ENCODE results near the gene CKAP2L. TPM values are rescaled to one million over a fixed set of nuclear protein-coding genes. Genes with fewer than 3 reads are reported as not detected.

Gene CKAP2L
- total RNA-seq, 2 donors from 2014 or later, result 6.4 to 13.5 TPM

DNA sequence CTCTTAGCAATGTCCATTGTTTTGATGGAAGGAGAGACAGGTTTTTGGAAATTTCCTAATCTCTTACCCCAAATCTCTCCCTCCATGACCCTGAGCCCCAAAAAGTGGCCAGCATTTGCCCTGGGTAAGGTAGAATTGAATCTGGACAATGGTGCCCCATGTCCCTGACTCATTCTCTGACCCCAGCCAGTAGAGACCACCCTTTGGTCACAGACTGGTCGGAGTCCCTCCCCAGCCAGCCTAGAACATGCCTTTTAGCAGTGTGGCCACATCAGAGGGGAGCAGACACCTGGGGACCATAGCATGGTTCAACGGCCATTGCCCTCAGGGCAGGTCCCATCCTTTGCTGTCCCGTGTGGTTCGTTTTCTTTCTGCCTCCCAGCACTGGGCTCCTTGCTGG lies 50.1 kb downstream of the CKAP2L start:
- Histone ChIP-seq H3K27me3 (no peaks in the 10 kb centered on the region), H3K4me3 (no peak overlapping the region), H3K36me3 (no peaks in the 10 kb centered on the region), H3K9me3 (no peaks in the 10 kb centered on the region), H3K9ac (ENCODE audit: low read depth in 2 of 2, low read length in 2 of 2) (no peak overlapping the region), H3K4me1 (no peaks in the 10 kb centered on the region), H3K27ac (no peak overlapping the region)
- TF ChIP-seq, protein P1, sequence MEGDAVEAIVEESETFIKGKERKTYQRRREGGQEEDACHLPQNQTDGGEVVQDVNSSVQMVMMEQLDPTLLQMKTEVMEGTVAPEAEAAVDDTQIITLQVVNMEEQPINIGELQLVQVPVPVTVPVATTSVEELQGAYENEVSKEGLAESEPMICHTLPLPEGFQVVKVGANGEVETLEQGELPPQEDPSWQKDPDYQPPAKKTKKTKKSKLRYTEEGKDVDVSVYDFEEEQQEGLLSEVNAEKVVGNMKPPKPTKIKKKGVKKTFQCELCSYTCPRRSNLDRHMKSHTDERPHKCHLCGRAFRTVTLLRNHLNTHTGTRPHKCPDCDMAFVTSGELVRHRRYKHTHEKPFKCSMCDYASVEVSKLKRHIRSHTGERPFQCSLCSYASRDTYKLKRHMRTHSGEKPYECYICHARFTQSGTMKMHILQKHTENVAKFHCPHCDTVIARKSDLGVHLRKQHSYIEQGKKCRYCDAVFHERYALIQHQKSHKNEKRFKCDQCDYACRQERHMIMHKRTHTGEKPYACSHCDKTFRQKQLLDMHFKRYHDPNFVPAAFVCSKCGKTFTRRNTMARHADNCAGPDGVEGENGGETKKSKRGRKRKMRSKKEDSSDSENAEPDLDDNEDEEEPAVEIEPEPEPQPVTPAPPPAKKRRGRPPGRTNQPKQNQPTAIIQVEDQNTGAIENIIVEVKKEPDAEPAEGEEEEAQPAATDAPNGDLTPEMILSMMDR (IDR thresholded peaks at IDR 0.05), result no peak
- intact Hi-C loops (cut with DNase I), result no loop called here
- DNase-seq, result no peak

DNA sequence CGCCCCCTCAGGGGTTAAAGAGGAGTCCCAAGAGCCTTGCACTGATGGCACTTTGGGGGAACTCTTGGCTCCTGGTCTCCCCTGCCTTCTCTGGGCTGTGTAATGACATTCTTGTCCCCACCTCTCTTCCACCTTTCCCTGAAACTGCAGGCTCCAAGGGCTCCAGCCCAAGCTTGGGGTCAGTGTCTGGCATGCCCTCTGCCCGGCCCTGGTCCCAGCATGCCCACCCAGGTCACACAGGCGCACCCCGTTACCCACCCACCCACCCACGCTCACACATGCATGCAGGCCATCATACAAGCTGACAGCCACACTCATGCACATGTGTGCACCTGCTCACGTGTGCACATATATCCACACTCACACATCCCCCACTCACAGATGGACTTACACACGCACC lies 50.5 kb downstream of the CKAP2L start:
- intact Hi-C loops (cut with DNase I), result no loop called here
- TF ChIP-seq, protein P1 (IDR thresholded peaks at IDR 0.05), result no peak
- no peaks in the 10 kb centered on the region for H3K36me3 ChIP-seq
- no peaks in the 10 kb centered on the region for H3K27me3 ChIP-seq
- DNase-seq, result no peak
- no peaks in the 10 kb centered on the region for H3K9me3 ChIP-seq
- no peak overlapping the region for H3K27ac ChIP-seq
- no peak overlapping the region for H3K9ac ChIP-seq (ENCODE audit: low read depth in 2 of 2, low read length in 2 of 2)
- H3K4me3 ChIP-seq, result no peak overlapping the region
- no peaks in the 10 kb centered on the region for H3K4me1 ChIP-seq

DNA sequence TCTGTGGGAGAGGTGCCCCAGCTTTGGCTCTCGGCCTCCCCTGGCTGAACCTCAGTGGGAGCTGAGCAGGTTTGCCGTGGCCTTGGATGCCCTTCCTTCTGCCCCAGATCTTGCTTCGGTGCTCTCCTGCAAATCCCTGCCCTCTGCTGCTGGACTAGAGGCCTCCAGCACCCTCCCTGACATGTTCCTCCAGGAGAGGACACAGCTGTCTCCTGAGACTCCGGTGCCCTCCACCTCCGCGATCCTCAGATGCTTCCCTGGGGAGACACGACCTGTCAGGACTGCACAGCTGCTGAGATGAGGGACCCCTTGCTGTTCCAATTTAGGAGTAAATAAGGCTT lies 50.9 kb downstream of the CKAP2L start:
- H3K27me3 ChIP-seq, result no peaks in the 10 kb centered on the region
- H3K27ac ChIP-seq, result no peak overlapping the region
- no peaks in the 10 kb centered on the region for H3K36me3 ChIP-seq
- TF ChIP-seq, protein P1 (IDR thresholded peaks at IDR 0.05), result no peak
- intact Hi-C loops (cut with DNase I), result no loop called here
- H3K9ac ChIP-seq (ENCODE audit: low read depth in 2 of 2, low read length in 2 of 2), result no peak overlapping the region
- no peaks in the 10 kb centered on the region for H3K9me3 ChIP-seq
- H3K4me1 ChIP-seq, result no peaks in the 10 kb centered on the region
- no peak overlapping the region for H3K4me3 ChIP-seq
- DNase-seq, result no peak

DNA sequence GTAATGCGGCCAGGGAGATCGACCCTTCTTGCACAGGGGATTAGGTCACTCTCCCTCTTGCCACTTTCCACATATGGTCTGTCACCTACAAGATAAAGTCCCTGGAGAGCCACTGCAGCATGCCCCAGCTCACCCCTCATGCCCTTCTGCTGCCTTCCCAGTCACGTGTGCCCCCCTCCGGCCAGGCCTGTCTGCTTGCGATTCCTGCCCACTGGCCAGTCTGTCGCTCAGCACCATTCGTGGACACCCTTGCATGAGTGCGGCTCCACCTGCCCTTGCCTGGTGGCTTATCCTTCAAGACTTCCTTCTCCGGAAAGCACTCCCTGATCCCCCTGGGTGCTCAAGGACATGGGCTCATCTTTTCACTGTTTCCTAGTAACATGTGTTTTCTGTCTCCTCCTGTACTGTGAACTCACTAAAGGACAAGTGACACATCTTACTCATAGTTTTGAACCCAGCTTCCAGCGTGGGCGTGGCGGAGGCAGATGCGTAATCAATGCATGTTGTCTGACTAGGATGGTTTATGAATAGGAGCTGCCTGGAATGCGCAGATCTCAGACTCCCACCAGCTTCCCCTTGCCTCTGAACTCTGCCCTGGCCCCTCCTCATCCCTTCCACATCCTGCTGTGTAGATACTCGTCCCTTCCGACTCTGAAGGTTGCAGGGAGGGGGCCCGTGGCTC lies 51.4 kb downstream of the CKAP2L start:
- Histone ChIP-seq H3K36me3 (no peaks in the 10 kb centered on the region), H3K27me3 (no peaks in the 10 kb centered on the region), H3K9ac (ENCODE audit: low read depth in 2 of 2, low read length in 2 of 2) (no peak overlapping the region), H3K27ac (no peak overlapping the region), H3K4me1 (no peaks in the 10 kb centered on the region), H3K9me3 (no peaks in the 10 kb centered on the region), H3K4me3 (no peak overlapping the region)
- no peak for DNase-seq
- intact Hi-C loops (cut with DNase I), result no loop called here
- TF ChIP-seq, protein P1 (IDR thresholded peaks at IDR 0.05), result no peak

DNA sequence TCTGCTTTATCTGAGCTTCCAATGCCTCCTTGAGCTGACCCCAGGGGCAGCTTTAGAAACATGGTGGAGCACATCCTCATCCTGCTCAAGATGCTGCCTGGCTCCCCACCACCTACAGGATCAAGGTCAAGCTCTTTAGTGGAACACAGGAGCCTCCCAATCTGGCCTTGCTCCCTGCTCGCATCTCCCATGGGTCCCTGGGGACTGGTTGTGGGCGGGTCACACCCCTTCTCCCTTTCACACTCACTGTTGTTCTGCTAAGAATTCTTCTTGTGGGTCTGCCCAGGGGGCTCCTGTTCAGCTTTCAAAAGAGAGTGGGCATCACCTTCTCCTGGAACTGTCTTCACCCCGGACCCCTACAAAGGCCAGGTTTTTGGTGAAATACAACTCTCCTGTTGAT lies 51.9 kb downstream of the CKAP2L start:
- Histone ChIP-seq H3K36me3 (no peaks in the 10 kb centered on the region), H3K9me3 (no peaks in the 10 kb centered on the region), H3K9ac (ENCODE audit: low read depth in 2 of 2, low read length in 2 of 2) (no peak overlapping the region), H3K4me1 (no peaks in the 10 kb centered on the region), H3K27me3 (no peaks in the 10 kb centered on the region), H3K4me3 (no peak overlapping the region), H3K27ac (no peak overlapping the region)
- intact Hi-C loops (cut with DNase I), result no loop called here
- DNase-seq, result no peak
- TF ChIP-seq, protein P1 (IDR thresholded peaks at IDR 0.05), result no peak
